ENCODE data around the gene OCA2. TPM values are rescaled to one million over a fixed set of nuclear protein-coding genes. Genes with fewer than 3 reads are reported as not detected.

The OCA2 gene
- total and polyA plus RNA-seq, 2 of the 4 experiments (the other 2 are of a cell fraction), result under 0.01 to 0.03 TPM

DNA sequence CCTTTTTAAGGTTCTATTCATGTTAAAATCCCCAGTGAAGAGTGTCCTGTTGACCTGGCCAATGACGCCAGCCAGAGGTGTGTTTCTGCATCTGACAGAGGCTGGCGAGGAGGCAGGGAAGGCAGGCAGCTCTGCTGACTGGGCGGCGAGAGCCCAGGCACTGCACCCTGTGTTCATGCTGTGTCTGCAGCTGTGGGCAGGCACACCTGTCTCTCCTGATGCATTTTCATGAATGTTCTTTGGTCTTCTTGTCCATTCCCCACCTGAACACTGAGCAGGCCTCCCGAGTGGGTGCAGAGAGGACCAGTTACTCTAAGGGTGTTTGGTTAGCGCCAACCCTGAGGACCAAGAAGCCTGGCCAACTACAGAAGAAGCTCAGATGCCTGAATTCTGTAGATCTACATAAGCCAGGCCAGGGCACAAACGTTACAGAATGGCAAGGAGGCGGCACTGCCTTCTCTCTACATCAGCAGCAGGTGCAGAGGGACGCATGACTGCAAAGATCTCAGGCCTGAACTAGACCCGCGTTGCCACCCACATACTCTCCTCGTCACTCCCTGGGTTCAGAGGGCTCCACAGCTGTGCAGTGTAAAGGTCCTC is 233.7 kb downstream of the OCA2 start:
- H3K56ac ChIP-seq (ENCODE audit: extremely low read depth, insufficient read depth, low read length), result no peak overlapping the region
- ATAC-seq (ENCODE audit: low read depth) (no peak), DNase-seq (no peak)
- H3K79me1 ChIP-seq (ENCODE audit: low read depth in 1 of 2, low read length in 2 of 2), result no peaks in the 10 kb centered on the region
- H3K9ac ChIP-seq (ENCODE audit: low read depth, low read length), result no peak overlapping the region
- no peak overlapping the region for H3K23ac ChIP-seq (ENCODE audit: low read depth, low read length)
- no TSS peak for BruUV-seq (replicated peaks)
- no peak overlapping the region for H3K27ac ChIP-seq (ENCODE audit: insufficient read depth, low read length)
- no peaks in the 10 kb centered on the region for H3K4me1 ChIP-seq (ENCODE audit: control insufficient read depth, insufficient read depth, low read length)
- peaks cover 40% of the 10 kb centered on the region for H3K9me3 ChIP-seq (ENCODE audit: control insufficient read depth, insufficient read depth, low read length)
- H3K4me2 ChIP-seq (ENCODE audit: low read depth, low read length), result no peak overlapping the region
- intact Hi-C loops (cut with micrococcal nuclease) (no loop called here), dilution Hi-C loops (cut with HindIII; ENCODE audit: low sequenced_read_pairs, unreplicated experiment) (no loop called here), in situ Hi-C loops (cut with MboI; ENCODE audit: low sequenced_read_pairs) (no loop called here)
- TF ChIP-seq SMC3 (IDR thresholded peaks at IDR 0.05; ENCODE audit: low read depth, low read length) (no peak), RFX5 (IDR thresholded peaks at IDR 0.05; ENCODE audit: low read depth, low read length) (no peak), MAFK (IDR thresholded peaks at IDR 0.05; ENCODE audit: low read depth, low read length) (no peak), NFE2L2 (IDR thresholded peaks at IDR 0.05; ENCODE audit: low read depth, low read length) (no peak), MAZ (IDR thresholded peaks at IDR 0.05; ENCODE audit: borderline replicate concordance, low read depth, low read length) (no peak), RCOR1 (IDR thresholded peaks at IDR 0.05; ENCODE audit: insufficient replicate concordance, low read length) (no peak), CEBPB (IDR thresholded peaks at IDR 0.05; ENCODE audit: low read depth, low read length) (no peak), POLR2A (IDR thresholded peaks at IDR 0.05; ENCODE audit: low read depth, low read length) (no peak), MXI1 (IDR thresholded peaks at IDR 0.05; ENCODE audit: borderline replicate concordance, low read depth, low read length) (no peak)
- TF ChIP-seq, protein P1, sequence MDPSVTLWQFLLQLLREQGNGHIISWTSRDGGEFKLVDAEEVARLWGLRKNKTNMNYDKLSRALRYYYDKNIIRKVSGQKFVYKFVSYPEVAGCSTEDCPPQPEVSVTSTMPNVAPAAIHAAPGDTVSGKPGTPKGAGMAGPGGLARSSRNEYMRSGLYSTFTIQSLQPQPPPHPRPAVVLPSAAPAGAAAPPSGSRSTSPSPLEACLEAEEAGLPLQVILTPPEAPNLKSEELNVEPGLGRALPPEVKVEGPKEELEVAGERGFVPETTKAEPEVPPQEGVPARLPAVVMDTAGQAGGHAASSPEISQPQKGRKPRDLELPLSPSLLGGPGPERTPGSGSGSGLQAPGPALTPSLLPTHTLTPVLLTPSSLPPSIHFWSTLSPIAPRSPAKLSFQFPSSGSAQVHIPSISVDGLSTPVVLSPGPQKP (IDR thresholded peaks at IDR 0.05; ENCODE audit: borderline replicate concordance, low read depth, low read length), result no peak
- TF ChIP-seq, protein P2, sequence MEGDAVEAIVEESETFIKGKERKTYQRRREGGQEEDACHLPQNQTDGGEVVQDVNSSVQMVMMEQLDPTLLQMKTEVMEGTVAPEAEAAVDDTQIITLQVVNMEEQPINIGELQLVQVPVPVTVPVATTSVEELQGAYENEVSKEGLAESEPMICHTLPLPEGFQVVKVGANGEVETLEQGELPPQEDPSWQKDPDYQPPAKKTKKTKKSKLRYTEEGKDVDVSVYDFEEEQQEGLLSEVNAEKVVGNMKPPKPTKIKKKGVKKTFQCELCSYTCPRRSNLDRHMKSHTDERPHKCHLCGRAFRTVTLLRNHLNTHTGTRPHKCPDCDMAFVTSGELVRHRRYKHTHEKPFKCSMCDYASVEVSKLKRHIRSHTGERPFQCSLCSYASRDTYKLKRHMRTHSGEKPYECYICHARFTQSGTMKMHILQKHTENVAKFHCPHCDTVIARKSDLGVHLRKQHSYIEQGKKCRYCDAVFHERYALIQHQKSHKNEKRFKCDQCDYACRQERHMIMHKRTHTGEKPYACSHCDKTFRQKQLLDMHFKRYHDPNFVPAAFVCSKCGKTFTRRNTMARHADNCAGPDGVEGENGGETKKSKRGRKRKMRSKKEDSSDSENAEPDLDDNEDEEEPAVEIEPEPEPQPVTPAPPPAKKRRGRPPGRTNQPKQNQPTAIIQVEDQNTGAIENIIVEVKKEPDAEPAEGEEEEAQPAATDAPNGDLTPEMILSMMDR (conservative IDR thresholded peaks at IDR 0.05; ENCODE audit: low read depth, low read length), result no peak
- TF ChIP-seq, protein P3, sequence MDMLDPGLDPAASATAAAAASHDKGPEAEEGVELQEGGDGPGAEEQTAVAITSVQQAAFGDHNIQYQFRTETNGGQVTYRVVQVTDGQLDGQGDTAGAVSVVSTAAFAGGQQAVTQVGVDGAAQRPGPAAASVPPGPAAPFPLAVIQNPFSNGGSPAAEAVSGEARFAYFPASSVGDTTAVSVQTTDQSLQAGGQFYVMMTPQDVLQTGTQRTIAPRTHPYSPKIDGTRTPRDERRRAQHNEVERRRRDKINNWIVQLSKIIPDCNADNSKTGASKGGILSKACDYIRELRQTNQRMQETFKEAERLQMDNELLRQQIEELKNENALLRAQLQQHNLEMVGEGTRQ (IDR thresholded peaks at IDR 0.05; ENCODE audit: low read depth, low read length), result no peak
- WGBS, 2 experiments (ENCODE audit: extremely low coverage in 2 of 2, insufficient read length in 1 of 2), result 83% methylated on average over 4 of the region's 12 CpGs; no CpG with 5 or more reads in 1 of the 2 experiments
- H3K18ac ChIP-seq (ENCODE audit: low read depth, low read length), result no peak overlapping the region
- no peak overlapping the region for H2AK5ac ChIP-seq (ENCODE audit: low read depth, low read length)
- H3K14ac ChIP-seq (replicated peaks; ENCODE audit: low read depth, low read length), result no peak overlapping the region
- H2AK9ac ChIP-seq (replicated peaks; ENCODE audit: low read depth, low read length, poor library complexity), result no peak overlapping the region
- H3K9me1 ChIP-seq (ENCODE audit: insufficient read depth, low read length), result no peaks in the 10 kb centered on the region
- H2BK120ac ChIP-seq (ENCODE audit: low read depth, low read length), result no peak overlapping the region
- CTCF ChIA-PET, result no interaction called here
- no peak overlapping the region for H2AFZ ChIP-seq (replicated peaks; ENCODE audit: low read length, poor library complexity)
- H2BK15ac ChIP-seq (ENCODE audit: low read depth, low read length), result no peak overlapping the region
- no peak overlapping the region for H4K91ac ChIP-seq (ENCODE audit: insufficient read depth, low read depth, low read length)
- no peak overlapping the region for H4K8ac ChIP-seq (ENCODE audit: low read depth in 2 of 2, low read length in 2 of 2)
- no peak overlapping the region for H3K4ac ChIP-seq (ENCODE audit: low read depth, low read length)
- no peak overlapping the region for H4K5ac ChIP-seq (ENCODE audit: low read depth, low read length)
- H3K36me3 ChIP-seq (ENCODE audit: control insufficient read depth, insufficient read depth, low read length), result no peaks in the 10 kb centered on the region
- no peaks in the 10 kb centered on the region for H3K27me3 ChIP-seq (ENCODE audit: control insufficient read depth, insufficient read depth, low read length)
- no peaks in the 10 kb centered on the region for H4K20me1 ChIP-seq (ENCODE audit: insufficient read depth, low read length)
- no peak overlapping the region for H2BK20ac ChIP-seq (ENCODE audit: low read depth, low read length)
- H3K4me3 ChIP-seq (ENCODE audit: insufficient read depth, low read depth, low read length), result no peak overlapping the region
- no peak overlapping the region for H2BK5ac ChIP-seq (ENCODE audit: low read depth, low read length, poor library complexity, severe bottlenecking)
- POLR2A ChIA-PET (ENCODE audit: unreplicated experiment), result no interaction called here

Measured in IMR-90 (cell line).